GM12892 (cell line): ENCODE results near the gene PPP1CA.

Source experiments
- POLR2A ChIP-seq: IDR thresholded peaks from 2 replicates; pipeline ENCODE4 v1.6.1; 2011; ENCODE audit warnings: low read depth, low read length, control low read depth
- POLR2AphosphoS5 ChIP-seq: IDR thresholded peaks from 2 replicates; pipeline ENCODE4 v1.6.1; 2011; ENCODE audit warnings: low read depth, low read length, control low read depth
- TAF1 ChIP-seq: IDR thresholded peaks from 2 replicates; pipeline ENCODE4 v1.6.1; 2011; ENCODE audit warnings: low read depth, mild to moderate bottlenecking, control low read depth, low read length, borderline replicate concordance

GRCh38 chr11:67387518-67387917 lies 14.1 kb downstream of the PPP1CA start:
- TF ChIP-seq POLR2AphosphoS5 (no peak), TAF1 (no peak), POLR2A (no peak)
